PC-3 (cell line): Measurements from ENCODE around the gene THRB. TPM values are rescaled to one million over a fixed set of nuclear protein-coding genes. Genes with fewer than 3 reads are reported as not detected.

ENCODE experiments used
- ATAC-seq: fragments of 200-7000 bp; cut with Tn5 transposase; 2 replicates; pipeline ENCODE4 v1.9.1; 2020; ENCODE audit warnings: mild to moderate bottlenecking, moderate library complexity
- BruUV-seq: library from RNA; stranded (reverse); fragments of 400-500 nt; replicated peaks from 2 replicates; lab custom pipeline; 2021; lab: Mats Ljungman, UMichigan
- CTCF ChIA-PET: fragments of 300-600 bp; sonication (Branson Sonifier 250); formaldehyde crosslinking; loops from one replicate; lab custom pipeline; 2022; ENCODE audit warnings: antibody characterized with exemption; lab: Charles Lee
- POLR2A ChIA-PET: fragments of 300-600 bp; sonication (Branson Sonifier 250); formaldehyde crosslinking; loops from one replicate; lab custom pipeline; 2022; ENCODE audit warnings: antibody characterized with exemption; ENCODE audit not compliant: unreplicated experiment; lab: Charles Lee
- DNase-seq: peaks from one replicate; pipeline ENCODE4 v3.0.0-alpha.2; 2015
- H2AFZ ChIP-seq: fragments of 300-600 bp; sonication (generic); 2 replicates; pipeline ENCODE4 v1.6.0; 2016; ENCODE audit warnings: antibody characterized with exemption, low read length
- H3F3A ChIP-seq: fragments of 300-600 bp; sonication (generic); one replicate; pipeline ENCODE4 v1.6.0; 2017; ENCODE audit warnings: antibody characterized with exemption, low read length, control low read depth, mild to moderate bottlenecking; ENCODE audit not compliant: unreplicated experiment
- H3K27ac ChIP-seq: fragments of 300-600 bp; sonication (generic); 2 replicates; pipeline ENCODE4 v1.5.1; 2016; ENCODE audit warnings: mild to moderate bottlenecking, low read length
- H3K27me3 ChIP-seq: fragments of 300-600 bp; sonication (generic); 2 replicates; pipeline ENCODE4 v1.6.1; 2016; ENCODE audit warnings: low read length, mixed read lengths
- H3K36me3 ChIP-seq: fragments of 300-600 bp; sonication (generic); 2 replicates; pipeline ENCODE4 v1.6.1; 2016; ENCODE audit warnings: low read depth, mixed run types, low read length, mixed read lengths
- H3K4me1 ChIP-seq: fragments of 300-600 bp; sonication (generic); 2 replicates; pipeline ENCODE4 v1.5.1; 2016; ENCODE audit warnings: low read length; ENCODE audit not compliant: insufficient read depth
- H3K4me2 ChIP-seq: fragments of 300-600 bp; sonication (generic); 2 replicates; pipeline ENCODE4 v1.6.0; 2016; ENCODE audit warnings: low read length
- H3K4me3 ChIP-seq: fragments of 300-600 bp; sonication (generic); 2 replicates; pipeline ENCODE4 v1.5.1; 2016; ENCODE audit warnings: mild to moderate bottlenecking, low read length, mixed read lengths
- H3K79me2 ChIP-seq: fragments of 300-600 bp; sonication (generic); 2 replicates; pipeline ENCODE4 v1.6.1; 2017; ENCODE audit warnings: low read length, mixed read lengths
- H3K9ac ChIP-seq: fragments of 300-600 bp; sonication (generic); 2 replicates; pipeline ENCODE4 v1.6.0; 2016; ENCODE audit warnings: mild to moderate bottlenecking, low read length
- H3K9me2 ChIP-seq: fragments of 300-600 bp; sonication (generic); replicated peaks from 2 replicates; pipeline ENCODE4 v1.6.1; 2016; ENCODE audit warnings: mixed run types, low read length, mixed read lengths
- H3K9me3 ChIP-seq: fragments of 300-600 bp; sonication (generic); 2 replicates; pipeline ENCODE4 v1.6.1; 2016; ENCODE audit warnings: low read length, mixed read lengths
- H4K20me1 ChIP-seq: fragments of 300-600 bp; sonication (generic); 2 replicates; pipeline ENCODE4 v1.6.1; 2016; ENCODE audit warnings: low read length, mixed read lengths
- EZH2 ChIP-seq: fragments of 300-600 bp; sonication (generic); IDR thresholded peaks from one replicate; pipeline ENCODE4 v1.6.1; 2017; ENCODE audit warnings: antibody characterized with exemption, mild to moderate bottlenecking, low read length; ENCODE audit not compliant: unreplicated experiment
- EZH2phosphoT487 ChIP-seq: fragments of 300-600 bp; sonication (generic); IDR thresholded peaks from 2 replicates; pipeline ENCODE4 v1.6.1; 2018; ENCODE audit warnings: mild to moderate bottlenecking, antibody characterized with exemption, low read length, borderline replicate concordance
- intact Hi-C: fragments of 100-400 bp; cut with micrococcal nuclease; formaldehyde crosslinking; loops from 2 replicates; pipeline ENCODE4 v1.9.0; 2023
- total RNA-seq: library from RNA; depleted of rRNA; stranded (reverse); fragments of >200 nt; gene quantifications from 2 replicates; pipeline ENCODE4 v1.2.3, GENCODE V29; 2014
- TF ChIP-seq, protein P1 (sequence below): fragments of 300-600 bp; sonication (generic); conservative IDR thresholded peaks from 2 replicates; pipeline ENCODE4 v1.5.1; 2017; ENCODE audit warnings: antibody characterized with exemption, low read depth, mild to moderate bottlenecking, low read length

The THRB gene
- total RNA-seq, 1 experiment from 2014 or later = 9.7 TPM

DNA sequence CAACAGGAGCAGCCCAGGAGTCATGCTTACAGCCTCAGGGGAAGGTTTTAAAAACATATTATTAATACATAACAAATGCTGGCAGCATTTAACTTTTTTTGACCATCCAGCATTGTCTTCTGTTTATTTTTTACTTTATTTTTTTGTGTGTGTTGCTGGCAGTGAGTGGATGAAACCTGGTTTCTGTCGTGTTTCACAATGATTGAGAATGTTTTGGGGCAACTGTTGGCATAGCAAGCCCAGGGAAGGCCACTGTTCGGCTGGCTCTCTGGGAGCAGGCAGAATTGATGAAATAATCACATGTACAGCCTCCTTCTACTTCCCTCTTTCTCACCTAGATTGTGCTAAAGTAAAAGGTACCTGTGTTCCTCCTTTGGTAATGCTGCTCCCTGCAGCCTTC is 359.4 kb downstream of the THRB start:
- no peak for ATAC-seq
- no TSS peak for BruUV-seq
- Histone ChIP-seq H3K4me1 (peaks cover 18% of the 10 kb centered on the region), H3K27me3 (no peaks in the 10 kb centered on the region), H3K79me2 (no peaks in the 10 kb centered on the region), H3K4me3 (no peak overlapping the region), H3K27ac (no peak overlapping the region), H3K9ac (no peak overlapping the region), H3K36me3 (no peaks in the 10 kb centered on the region), H3K4me2 (no peak overlapping the region), H3K9me3 (no peaks in the 10 kb centered on the region), H3F3A (no peaks in the 10 kb centered on the region), H2AFZ (no peak overlapping the region), H4K20me1 (no peaks in the 10 kb centered on the region), H3K9me2 (no peaks in the 10 kb centered on the region)
- intact Hi-C loops = no loop called here
- DNase-seq = no peak
- CTCF ChIA-PET = no interaction called here
- POLR2A ChIA-PET = no interaction called here
- TF ChIP-seq EZH2phosphoT487 (no peak), EZH2 (no peak)
- TF ChIP-seq, protein P1, sequence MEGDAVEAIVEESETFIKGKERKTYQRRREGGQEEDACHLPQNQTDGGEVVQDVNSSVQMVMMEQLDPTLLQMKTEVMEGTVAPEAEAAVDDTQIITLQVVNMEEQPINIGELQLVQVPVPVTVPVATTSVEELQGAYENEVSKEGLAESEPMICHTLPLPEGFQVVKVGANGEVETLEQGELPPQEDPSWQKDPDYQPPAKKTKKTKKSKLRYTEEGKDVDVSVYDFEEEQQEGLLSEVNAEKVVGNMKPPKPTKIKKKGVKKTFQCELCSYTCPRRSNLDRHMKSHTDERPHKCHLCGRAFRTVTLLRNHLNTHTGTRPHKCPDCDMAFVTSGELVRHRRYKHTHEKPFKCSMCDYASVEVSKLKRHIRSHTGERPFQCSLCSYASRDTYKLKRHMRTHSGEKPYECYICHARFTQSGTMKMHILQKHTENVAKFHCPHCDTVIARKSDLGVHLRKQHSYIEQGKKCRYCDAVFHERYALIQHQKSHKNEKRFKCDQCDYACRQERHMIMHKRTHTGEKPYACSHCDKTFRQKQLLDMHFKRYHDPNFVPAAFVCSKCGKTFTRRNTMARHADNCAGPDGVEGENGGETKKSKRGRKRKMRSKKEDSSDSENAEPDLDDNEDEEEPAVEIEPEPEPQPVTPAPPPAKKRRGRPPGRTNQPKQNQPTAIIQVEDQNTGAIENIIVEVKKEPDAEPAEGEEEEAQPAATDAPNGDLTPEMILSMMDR = no peak

DNA sequence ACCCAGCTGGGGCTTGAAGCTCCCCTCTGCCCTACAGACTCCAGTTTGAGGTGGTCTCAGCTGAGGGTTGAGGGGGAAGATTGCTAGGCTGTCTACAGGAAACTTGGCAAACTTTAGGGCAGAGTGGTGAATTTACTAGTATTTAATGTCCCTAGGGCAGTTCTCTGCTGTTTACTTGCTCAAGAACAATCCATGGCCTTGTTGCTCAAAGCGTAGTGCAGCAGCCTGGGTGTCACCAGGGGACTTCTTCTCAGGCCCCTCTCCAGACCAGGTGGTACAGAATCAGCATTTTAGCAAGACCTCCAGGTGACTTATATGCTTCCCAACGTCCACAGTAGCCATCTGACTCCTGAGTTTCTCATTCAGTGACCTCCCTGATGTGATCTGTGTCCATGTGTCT is 360.7 kb downstream of the THRB start:
- DNase-seq (no peak), ATAC-seq (no peak)
- Histone ChIP-seq H3K4me3 (no peak overlapping the region), H3K27ac (no peak overlapping the region), H3K79me2 (no peaks in the 10 kb centered on the region), H3K27me3 (no peaks in the 10 kb centered on the region), H3K9me3 (no peaks in the 10 kb centered on the region), H3F3A (no peaks in the 10 kb centered on the region), H3K36me3 (no peaks in the 10 kb centered on the region), H3K4me2 (no peak overlapping the region), H3K9ac (no peak overlapping the region), H3K4me1 (peaks cover 23% of the 10 kb centered on the region), H3K9me2 (no peaks in the 10 kb centered on the region), H2AFZ (no peak overlapping the region), H4K20me1 (no peaks in the 10 kb centered on the region)
- ChIA-PET CTCF (no interaction called here), POLR2A (no interaction called here)
- intact Hi-C loops = no loop called here
- no TSS peak for BruUV-seq
- TF ChIP-seq, protein P1 = no peak
- no peak for TF ChIP-seq EZH2
- TF ChIP-seq EZH2phosphoT487 = no peak

DNA sequence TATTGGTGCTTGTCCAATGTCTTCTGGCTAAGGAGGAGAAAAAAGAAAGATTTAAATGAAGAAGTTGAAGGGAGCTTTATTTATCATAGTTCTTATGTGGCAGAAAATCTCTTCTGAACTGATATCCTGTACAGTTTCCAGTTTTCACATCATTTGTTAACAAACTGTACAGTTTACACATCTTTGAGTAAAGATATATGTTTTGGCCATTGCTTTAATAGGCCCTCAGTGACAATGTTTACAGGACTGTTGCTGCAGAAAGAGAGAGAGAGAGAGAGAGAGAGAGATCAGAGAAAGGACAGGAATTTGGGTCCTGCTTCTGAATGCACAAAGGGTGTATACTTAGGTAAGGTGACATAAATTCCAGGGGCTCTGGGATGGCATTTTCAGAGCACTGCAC is 361.2 kb downstream of the THRB start:
- no peak overlapping the region for H3K27ac ChIP-seq
- TF ChIP-seq, protein P1 = no peak
- no peak for TF ChIP-seq EZH2phosphoT487
- no peak for TF ChIP-seq EZH2
- no peaks in the 10 kb centered on the region for H3K9me3 ChIP-seq
- no peaks in the 10 kb centered on the region for H3K36me3 ChIP-seq
- no peak overlapping the region for H3K9ac ChIP-seq
- H4K20me1 ChIP-seq = no peaks in the 10 kb centered on the region
- ATAC-seq (no peak), DNase-seq (no peak)
- H3K9me2 ChIP-seq = no peaks in the 10 kb centered on the region
- no peak overlapping the region for H3K4me2 ChIP-seq
- H3F3A ChIP-seq = no peaks in the 10 kb centered on the region
- H3K27me3 ChIP-seq = no peaks in the 10 kb centered on the region
- ChIA-PET CTCF (no interaction called here), POLR2A (no interaction called here)
- intact Hi-C loops = no loop called here
- no peak overlapping the region for H2AFZ ChIP-seq
- no peaks in the 10 kb centered on the region for H3K79me2 ChIP-seq
- peaks cover 27% of the 10 kb centered on the region for H3K4me1 ChIP-seq
- no peak overlapping the region for H3K4me3 ChIP-seq
- BruUV-seq = no TSS peak
